Progenitor cell of endocrine pancreas (in vitro differentiated cells): ENCODE results near the gene IRF5. TPM values are rescaled to one million over a fixed set of nuclear protein-coding genes. Genes with fewer than 3 reads are reported as not detected.

ENCODE experiments used
- DNase-seq: peaks from one replicate; pipeline ENCODE4 v3.0.0; 2021; ENCODE audit warnings: low spot score; ENCODE audit not compliant: unreplicated experiment
- H3K27ac Mint-ChIP-seq: 2 replicates; pipeline ENCODE4 v1.8.0; 2021; ENCODE audit warnings: mild to moderate bottlenecking, moderate library complexity, mixed read lengths
- H3K27me3 Mint-ChIP-seq: 2 replicates; pipeline ENCODE4 v1.8.0; 2021; ENCODE audit warnings: mixed read lengths
- H3K36me3 Mint-ChIP-seq: 2 replicates; pipeline ENCODE4 v1.8.0; 2022; ENCODE audit warnings: mixed read lengths; ENCODE audit not compliant: insufficient read depth
- H3K4me1 Mint-ChIP-seq: 2 replicates; pipeline ENCODE4 v1.8.0; 2021; ENCODE audit warnings: low read depth, mixed read lengths
- H3K4me3 Mint-ChIP-seq: 2 replicates; pipeline ENCODE4 v1.8.0; 2021; ENCODE audit warnings: low read depth, mild to moderate bottlenecking, moderate library complexity, mixed read lengths
- H3K9me3 Mint-ChIP-seq: 2 replicates; pipeline ENCODE4 v1.8.0; 2021; ENCODE audit warnings: low read depth, mixed read lengths
- CTCF ChIP-seq: fragments of 200-600 bp; sonication (generic); IDR thresholded peaks from one replicate; pipeline ENCODE4 v1.5.0; 2021; ENCODE audit warnings: antibody characterized with exemption, mild to moderate bottlenecking; ENCODE audit not compliant: unreplicated experiment
- total RNA-seq: library from RNA; stranded (reverse); gene quantifications from 2 replicates; pipeline ENCODE4 v1.2.1, GENCODE V29; 2021

The IRF5 gene
- total RNA-seq, 1 donor from 2014 or later: 0.69 TPM

DNA sequence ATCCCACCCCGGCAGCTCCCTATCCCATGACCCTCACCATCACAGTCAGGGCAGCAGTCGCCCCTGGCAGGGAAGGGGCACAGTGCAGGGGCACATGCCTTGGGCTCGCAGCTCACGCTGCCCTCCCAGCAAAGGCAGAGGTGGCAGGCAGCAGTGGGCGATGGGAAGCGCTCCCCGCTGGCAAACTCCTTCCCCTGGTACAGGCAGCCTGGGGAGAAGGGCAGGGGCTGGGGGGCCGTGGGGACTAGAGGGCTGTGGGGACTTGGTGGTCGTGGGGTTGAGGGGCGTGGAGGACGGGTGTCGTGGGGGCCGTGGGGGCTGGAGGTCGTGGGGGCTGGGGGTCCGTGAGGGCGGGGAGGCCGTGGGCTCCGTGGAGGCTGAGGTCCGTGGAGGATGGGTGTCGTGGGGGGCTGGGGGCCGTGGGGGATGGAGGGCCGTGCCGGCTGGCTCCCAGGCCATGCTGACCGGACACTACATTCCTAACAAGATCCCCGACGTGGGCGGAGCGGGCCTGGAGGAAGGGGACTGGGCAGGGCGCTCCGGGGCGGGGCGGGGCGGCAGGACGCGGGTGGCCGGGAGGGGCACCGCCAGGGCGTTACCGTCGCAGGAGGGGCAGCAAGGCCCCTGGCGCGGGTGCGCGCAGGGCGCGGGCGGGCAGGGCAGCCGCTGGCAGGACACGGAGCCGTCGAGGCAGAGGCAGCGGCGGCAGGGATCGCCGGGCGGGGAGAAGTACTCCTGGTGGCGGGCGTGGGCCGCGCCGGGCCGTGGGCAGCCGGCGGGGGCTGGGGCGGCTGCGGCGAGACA is 47.2 kb upstream of the IRF5 start:
- no peak overlapping the region for H3K4me3 Mint-ChIP-seq
- TF ChIP-seq CTCF: no peak
- no peaks in the 10 kb centered on the region for H3K9me3 Mint-ChIP-seq
- peaks cover 11% of the 10 kb centered on the region for H3K27me3 Mint-ChIP-seq
- no peak overlapping the region for H3K27ac Mint-ChIP-seq
- no peak for DNase-seq
- no peaks in the 10 kb centered on the region for H3K36me3 Mint-ChIP-seq
- no peaks in the 10 kb centered on the region for H3K4me1 Mint-ChIP-seq

DNA sequence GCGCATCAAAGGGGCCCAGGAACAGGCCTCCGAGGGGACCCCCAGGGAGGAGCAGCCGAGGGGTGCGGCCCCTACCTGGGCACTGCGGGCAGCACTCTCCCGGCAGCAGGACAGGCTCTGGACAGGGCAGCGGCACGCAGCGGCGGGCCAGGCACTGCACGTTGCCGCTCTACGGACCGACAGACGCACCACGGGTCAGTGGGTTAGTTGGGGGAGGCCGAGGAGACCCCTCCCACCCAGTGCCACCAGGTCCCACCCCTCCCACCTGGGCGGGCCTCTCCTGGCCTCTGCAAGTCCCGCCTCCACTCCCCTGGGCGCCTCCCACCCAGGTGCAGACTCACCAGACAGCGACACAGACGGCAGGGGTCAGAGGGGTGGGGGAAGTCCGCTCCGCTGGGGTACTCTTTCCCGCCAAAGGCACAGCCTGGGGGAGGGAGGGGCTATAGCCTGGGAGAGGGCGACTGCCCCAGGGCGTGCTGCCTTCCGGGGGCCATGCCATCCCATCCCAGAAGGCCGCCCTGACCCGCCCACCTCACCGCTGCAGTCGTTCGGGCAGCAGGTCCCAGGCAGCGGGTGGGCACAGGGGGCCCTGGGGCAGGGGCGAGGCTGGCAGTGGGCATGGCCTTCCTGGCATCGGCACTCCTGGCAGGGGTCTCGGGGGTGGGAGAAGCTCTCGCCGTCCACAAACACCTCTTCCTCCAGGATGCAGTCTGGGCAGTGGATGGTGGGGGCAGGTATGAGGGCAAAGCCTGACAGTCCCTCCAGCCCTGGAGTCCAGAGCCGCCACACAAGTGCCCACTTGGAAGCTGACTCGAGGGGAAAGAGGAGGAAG is 46.4 kb upstream of the IRF5 start:
- DNase-seq: no peak
- no peaks in the 10 kb centered on the region for H3K4me1 Mint-ChIP-seq
- no peak for TF ChIP-seq CTCF
- no peaks in the 10 kb centered on the region for H3K9me3 Mint-ChIP-seq
- peaks cover 11% of the 10 kb centered on the region for H3K27me3 Mint-ChIP-seq
- no peak overlapping the region for H3K4me3 Mint-ChIP-seq
- H3K36me3 Mint-ChIP-seq: no peaks in the 10 kb centered on the region
- no peak overlapping the region for H3K27ac Mint-ChIP-seq

GRCh38 chr7:128891942-128892269 is 45.8 kb upstream of the IRF5 start:
- DNase-seq: no peak
- Mint-ChIP-seq H3K4me3 (no peak overlapping the region), H3K9me3 (no peaks in the 10 kb centered on the region), H3K27ac (no peak overlapping the region), H3K4me1 (no peaks in the 10 kb centered on the region), H3K36me3 (peaks cover 1% of the 10 kb centered on the region), H3K27me3 (peaks cover 11% of the 10 kb centered on the region)
- TF ChIP-seq CTCF: no peak

- H3K27ac Mint-ChIP-seq: no peak overlapping the region
- H3K4me3 Mint-ChIP-seq: no peak overlapping the region
- H3K27me3 Mint-ChIP-seq: peaks cover 11% of the 10 kb centered on the region
- H3K9me3 Mint-ChIP-seq: no peaks in the 10 kb centered on the region
- H3K36me3 Mint-ChIP-seq: peaks cover 2% of the 10 kb centered on the region
- no peak for DNase-seq
- H3K4me1 Mint-ChIP-seq: no peaks in the 10 kb centered on the region
- no peak for TF ChIP-seq CTCF
Observed at GRCh38 chr7:128892521-128893250, 45.0 kb upstream of the IRF5 start.
